Peyer's patch (tissue), 4 donors: Measurements from ENCODE around the gene COL6A1.

Source experiments
- POLR2A ChIP-seq, 2 donors: fragments of 450-650 bp; IDR thresholded peaks; one replicate each; pipeline ENCODE4 v1.5.1; 2017; ENCODE audit warnings: antibody characterized with exemption in 2 of 2, mild to moderate bottlenecking in 2 of 2, moderate library complexity in 2 of 2
- TF ChIP-seq, protein P1 (sequence below), 6 experiments: fragments of 450-650 bp in 4 of 6; fragments of 200-600 bp in 2 of 6; sonication (generic) in 1 of 6; IDR thresholded peaks; one replicate each; pipeline ENCODE4 v1.5.1; 2017 to 2019; ENCODE audit warnings: antibody characterized with exemption in 6 of 6, mild to moderate bottlenecking in 3 of 6, moderate library complexity in 1 of 6

DNA sequence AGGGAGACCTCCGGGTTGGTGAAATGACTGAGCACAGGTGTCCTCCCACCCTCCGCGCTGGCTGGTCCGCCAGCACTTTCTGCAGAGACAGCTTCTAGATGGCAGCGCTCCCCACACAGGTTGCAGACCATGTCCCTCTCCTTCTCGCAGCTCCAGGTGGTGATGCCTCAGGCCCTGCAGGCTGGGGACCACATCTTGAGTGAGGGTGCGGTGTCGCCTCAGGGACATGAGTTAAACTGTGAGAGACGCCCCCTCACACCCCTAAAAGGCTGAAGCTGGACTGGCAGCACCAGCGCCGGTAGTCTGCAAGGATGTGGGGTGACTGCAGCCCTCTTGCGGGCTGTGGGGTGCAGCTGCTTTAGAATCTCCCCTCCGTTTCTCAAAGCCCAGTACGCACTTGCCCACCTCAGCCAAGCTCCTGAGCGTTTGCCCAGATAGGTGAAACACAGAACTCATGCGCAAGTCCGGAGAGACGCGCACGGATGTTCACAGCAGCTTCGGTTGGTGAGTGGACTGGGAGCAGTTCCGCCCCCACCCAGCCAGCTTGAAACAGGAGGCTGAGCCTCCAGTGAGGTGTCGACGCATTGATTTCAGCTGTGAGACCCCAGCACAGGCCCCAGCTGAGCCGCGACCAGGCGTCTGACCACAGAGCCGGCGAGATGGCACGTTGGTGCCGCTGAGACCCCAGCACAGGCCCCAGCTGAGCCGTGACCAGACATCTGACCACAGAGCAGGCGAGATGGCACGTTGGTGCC, 28.6 kb downstream of the COL6A1 start:
- TF ChIP-seq, protein P1, sequence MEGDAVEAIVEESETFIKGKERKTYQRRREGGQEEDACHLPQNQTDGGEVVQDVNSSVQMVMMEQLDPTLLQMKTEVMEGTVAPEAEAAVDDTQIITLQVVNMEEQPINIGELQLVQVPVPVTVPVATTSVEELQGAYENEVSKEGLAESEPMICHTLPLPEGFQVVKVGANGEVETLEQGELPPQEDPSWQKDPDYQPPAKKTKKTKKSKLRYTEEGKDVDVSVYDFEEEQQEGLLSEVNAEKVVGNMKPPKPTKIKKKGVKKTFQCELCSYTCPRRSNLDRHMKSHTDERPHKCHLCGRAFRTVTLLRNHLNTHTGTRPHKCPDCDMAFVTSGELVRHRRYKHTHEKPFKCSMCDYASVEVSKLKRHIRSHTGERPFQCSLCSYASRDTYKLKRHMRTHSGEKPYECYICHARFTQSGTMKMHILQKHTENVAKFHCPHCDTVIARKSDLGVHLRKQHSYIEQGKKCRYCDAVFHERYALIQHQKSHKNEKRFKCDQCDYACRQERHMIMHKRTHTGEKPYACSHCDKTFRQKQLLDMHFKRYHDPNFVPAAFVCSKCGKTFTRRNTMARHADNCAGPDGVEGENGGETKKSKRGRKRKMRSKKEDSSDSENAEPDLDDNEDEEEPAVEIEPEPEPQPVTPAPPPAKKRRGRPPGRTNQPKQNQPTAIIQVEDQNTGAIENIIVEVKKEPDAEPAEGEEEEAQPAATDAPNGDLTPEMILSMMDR (IDR thresholded peaks at IDR 0.05), result no peak
- no peak for TF ChIP-seq POLR2A (IDR thresholded peaks at IDR 0.05)
